ENCODE results near the gene CRNN.

The CRNN gene

GRCh38 chr1:152398812-152399698 is 15.0 kb downstream of the CRNN start:
- TF ChIP-seq POLR2A (IDR thresholded peaks at IDR 0.05; ENCODE audit: low read depth, low read length) = no peak
- no peak for FAIRE-seq
- DNase-seq (ENCODE audit: insufficient read length, low spot score) = no peak

DNA sequence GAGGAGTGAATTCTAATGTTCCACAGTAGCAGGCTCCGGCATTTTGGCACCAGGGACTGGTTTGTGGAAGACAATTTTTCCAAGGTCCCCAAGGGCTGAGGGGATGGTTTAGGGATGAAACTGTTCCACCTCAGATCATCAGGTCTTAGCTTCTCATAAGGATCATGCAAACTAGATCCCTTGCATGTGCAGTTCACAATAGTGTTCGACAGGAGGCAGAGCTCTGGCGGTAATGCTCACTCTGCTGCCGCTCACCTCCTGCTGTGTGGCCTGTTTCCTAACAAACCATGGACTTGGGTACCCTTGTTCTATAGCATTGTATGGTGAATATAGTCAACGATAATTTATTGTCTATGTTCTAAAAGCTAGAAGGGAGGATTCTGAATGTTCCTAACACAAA is 16.6 kb downstream of the CRNN start:
- DNase-seq (ENCODE audit: insufficient read length, low spot score) = no peak
- FAIRE-seq = no peak
- no peak for TF ChIP-seq POLR2A (IDR thresholded peaks at IDR 0.05; ENCODE audit: low read depth, low read length)

GRCh38 chr1:152394151-152394550 is 19.9 kb downstream of the CRNN start:
- no peak for TF ChIP-seq POLR2A (IDR thresholded peaks at IDR 0.05; ENCODE audit: low read depth, low read length)
- FAIRE-seq = no peak
- DNase-seq (ENCODE audit: insufficient read length, low spot score) = no peak

- DNase-seq (ENCODE audit: insufficient read length, low spot score) (no peak), FAIRE-seq (no peak)
- no peak for TF ChIP-seq POLR2A (IDR thresholded peaks at IDR 0.05; ENCODE audit: low read depth, low read length)
Measured at GRCh38 chr1:152392909-152393308, 21.2 kb downstream of the CRNN start.

- DNase-seq (ENCODE audit: insufficient read length, low spot score) (no peak), FAIRE-seq (no peak)
- TF ChIP-seq POLR2A (IDR thresholded peaks at IDR 0.05; ENCODE audit: low read depth, low read length) = no peak
Measured at GRCh38 chr1:152388889-152389288, 25.2 kb downstream of the CRNN start.

DNA sequence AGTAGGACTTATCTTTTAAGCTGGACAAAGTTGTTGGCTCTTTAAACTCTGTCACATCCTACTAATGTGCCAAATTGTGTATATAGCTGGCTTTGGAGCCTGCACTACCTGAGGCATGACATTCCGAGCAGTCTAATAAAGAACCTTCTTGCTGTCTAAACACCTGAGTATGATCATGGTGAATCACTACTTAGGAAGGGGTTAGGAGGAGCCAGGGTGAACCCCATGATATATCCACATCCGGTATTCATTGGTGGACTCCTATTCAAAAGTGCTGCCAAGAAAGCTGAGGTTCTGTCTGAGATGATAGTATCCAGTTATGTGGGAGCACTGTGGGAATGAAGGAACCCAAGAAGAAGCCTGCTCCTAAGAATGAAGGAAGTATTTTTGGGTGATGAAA is 27.1 kb downstream of the CRNN start:
- no peak for FAIRE-seq
- no peak for DNase-seq (ENCODE audit: insufficient read length, low spot score)
- no peak for TF ChIP-seq POLR2A (IDR thresholded peaks at IDR 0.05; ENCODE audit: low read depth, low read length)

GRCh38 chr1:152380932-152381331 is 33.1 kb downstream of the CRNN start:
- FAIRE-seq = no peak
- no peak for TF ChIP-seq POLR2A (IDR thresholded peaks at IDR 0.05; ENCODE audit: low read depth, low read length)
- DNase-seq (ENCODE audit: insufficient read length, low spot score) = no peak

- DNase-seq (ENCODE audit: insufficient read length, low spot score) (no peak), FAIRE-seq (no peak)
- no peak for TF ChIP-seq POLR2A (IDR thresholded peaks at IDR 0.05; ENCODE audit: low read depth, low read length)
Measured at GRCh38 chr1:152374451-152374850, 39.6 kb downstream of the CRNN start.

- FAIRE-seq (no peak), DNase-seq (ENCODE audit: insufficient read length, low spot score) (no peak)
- TF ChIP-seq POLR2A (IDR thresholded peaks at IDR 0.05; ENCODE audit: low read depth, low read length) = no peak
Measured at GRCh38 chr1:152372672-152373071, 41.4 kb downstream of the CRNN start.

GRCh38 chr1:152367436-152367835 is 46.6 kb downstream of the CRNN start:
- TF ChIP-seq POLR2A (IDR thresholded peaks at IDR 0.05; ENCODE audit: low read depth, low read length) = no peak
- DNase-seq (ENCODE audit: insufficient read length, low spot score) = no peak
- FAIRE-seq = no peak

DNA sequence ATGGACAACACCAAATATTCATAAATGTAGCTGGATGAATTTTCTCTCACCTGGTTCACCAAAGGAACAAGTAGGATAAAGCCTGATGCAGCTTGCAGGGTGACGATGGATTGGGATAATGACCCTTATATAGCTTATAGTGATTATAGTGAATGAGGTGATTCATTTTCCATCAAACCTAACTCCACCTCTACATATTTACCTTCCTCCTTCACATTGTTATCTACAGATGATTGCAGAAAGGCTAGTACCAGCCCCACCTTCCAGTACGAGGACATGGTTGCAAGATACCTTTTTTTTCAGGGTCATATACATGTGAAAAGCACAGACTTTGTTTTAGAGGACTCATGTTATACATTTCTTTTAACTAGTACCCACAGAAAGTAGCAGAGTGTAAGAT is 54.2 kb downstream of the CRNN start, which contains the start of gene FLG2:
TSS of gene FLG2 (minus strand) at position 101 of the 400 bp plus-strand sequence. CDS start 1,122 bp downstream, outside the sequence.
- no peak for TF ChIP-seq POLR2A (IDR thresholded peaks at IDR 0.05; ENCODE audit: low read depth, low read length)
- DNase-seq (ENCODE audit: insufficient read length, low spot score) (no peak), FAIRE-seq (no peak)

All from H54 (cell line).